ENCODE results near the gene PLEKHG3. TPM values are rescaled to one million over a fixed set of nuclear protein-coding genes. Genes with fewer than 3 reads are reported as not detected.
"Not testable (repeated sequence)": the region's sequence is repeated elsewhere in the genome, so short reads cannot be mapped to it uniquely, and the experiment has no call there.

Gene PLEKHG3
- total RNA-seq (10 to 100 TPM; 12.4 to 58.2 (median 27.3) TPM), total RNA-seq (1.6 to 104 (median 30.8) reads per million in 29 experiments)
- total RNA-seq (2013) = 31.0 TPM

- peak within 1 kb of the TSS; percentile 58 to 68 for H3K4me3 ChIP-seq (ENCODE audit: control insufficient read depth in 1 of 2, extremely low read depth in 1 of 2, low read length in 1 of 2)
- H3K36me3 ChIP-seq (ENCODE audit: control insufficient read depth in 2 of 2, extremely low read depth in 1 of 2, insufficient read depth in 1 of 2, low read length in 1 of 2) = no peaks in the 10 kb centered on the region
- H3K9me3 ChIP-seq = no peaks in the 10 kb centered on the region
- Mint-ChIP-seq H3K27ac (peak within 1 kb of the TSS; percentile 89 to 95), H3K9me3 (no peaks in the 10 kb centered on the region), H3K36me3 (no peaks in the 10 kb centered on the region), H3K4me1 (peaks cover 49 to 70% (median 53%) of the 10 kb centered on the region in 3 donors), H3K4me3 (peak within 1 kb of the TSS; percentile 75 to 85 (median 79)), H3K27me3 (peaks cover 24 to 35% of the 10 kb centered on the region in 2 donors)
- peaks cover 0 to 53% of the 10 kb centered on the region in 2 experiments for H3K27me3 ChIP-seq (replicated peaks in 1 of 2; ENCODE audit: control insufficient read depth in 2 of 2, extremely low read depth in 1 of 2, insufficient read depth in 2 of 2, low read length in 1 of 2)
- ChIA-PET POLR2A (interaction anchor here in 1 of 2 donors (1.0 kb wide), 1 partner anchor 13 kb away, joined by 5 read pairs; no protein-coding TSS in a partner anchor), CTCF (interaction anchor here (0.7 to 1.7 kb wide), 2 partner anchors 17 to 160 kb away, joined by 3 to 5 read pairs; no protein-coding TSS in a partner anchor)
- peaks cover 22 to 67% of the 10 kb centered on the region in 2 experiments for H3K4me1 ChIP-seq (ENCODE audit: control insufficient read depth in 1 of 2, extremely low read depth in 1 of 2, insufficient read depth in 2 of 2, low read length in 2 of 2)
- DNase-seq (peak in 13 of 35 experiments; percentile 16 to 56 (median 32)), ATAC-seq (replicated peaks in 1 of 4) (peak; percentile 18 to 37 (median 24))
- WGBS (ENCODE audit: insufficient coverage) = under 1% methylated on average over 67 of the region's 69 CpGs
- H3K27ac ChIP-seq (ENCODE audit: low read length) = peak within 1 kb of the TSS; percentile 80
Observed at GRCh38 chr14:64704143-64704742, at the start of gene PLEKHG3. Gene PLEKHG3, plus strand, starts transcription at chr14:64704424. Its CDS starts 23,208 bp downstream, at chr14:64727632.

GRCh38 chr14:64654901-64655300 is 49.3 kb upstream of the PLEKHG3 start:
- 93% methylated on average over 9 of the region's 10 CpGs for WGBS (ENCODE audit: insufficient coverage)
- POLR2A ChIA-PET = interaction anchor here (0.5 to 0.7 kb wide), 2 partner anchors 53 to 326 kb away, joined by 3 read pairs; no protein-coding TSS in a partner anchor

GRCh38 chr14:64656986-64657385 is 47.2 kb upstream of the PLEKHG3 start:
- WGBS (ENCODE audit: insufficient coverage) = 78% methylated on average over 4 of the region's 4 CpGs
- ATAC-seq (replicated peaks in 1 of 4) = no peak
- Histone ChIP-seq H3K4me3 (ENCODE audit: control insufficient read depth in 1 of 2, extremely low read depth in 1 of 2, low read length in 1 of 2) (no peak overlapping the region), H3K36me3 (ENCODE audit: control insufficient read depth in 2 of 2, extremely low read depth in 1 of 2, insufficient read depth in 1 of 2, low read length in 1 of 2) (no peaks in the 10 kb centered on the region), H3K4me1 (ENCODE audit: control insufficient read depth in 1 of 2, extremely low read depth in 1 of 2, insufficient read depth in 2 of 2, low read length in 2 of 2) (peaks cover 0 to 6% of the 10 kb centered on the region in 2 experiments), H3K9me3 (no peaks in the 10 kb centered on the region), H3K27me3 (replicated peaks in 1 of 2; ENCODE audit: control insufficient read depth in 2 of 2, extremely low read depth in 1 of 2, insufficient read depth in 2 of 2, low read length in 1 of 2) (peaks cover 0 to 12% of the 10 kb centered on the region in 2 experiments), H3K27ac (ENCODE audit: low read length) (no peak overlapping the region)
- DNase-seq = no peak
- peaks cover 7 to 13% (median 9%) of the 10 kb centered on the region in 3 donors for H3K4me1 Mint-ChIP-seq
- H3K4me3 Mint-ChIP-seq = no peak overlapping the region
- H3K9me3 Mint-ChIP-seq = no peaks in the 10 kb centered on the region
- CTCF ChIA-PET = no interaction called here
- POLR2A ChIA-PET = interaction anchor here in 1 of 2 donors (0.6 kb wide), 2 partner anchors 71 to 246 kb away, joined by 4 to 21 read pairs; no protein-coding TSS in a partner anchor
- H3K27me3 Mint-ChIP-seq = peaks cover 6 to 14% of the 10 kb centered on the region in 2 donors
- no peaks in the 10 kb centered on the region for H3K36me3 Mint-ChIP-seq
- H3K27ac Mint-ChIP-seq = no peak overlapping the region

More at GRCh38 chr14:64654901-64655300, 49.3 kb upstream of the PLEKHG3 start:
- H3K9me3 ChIP-seq = no peaks in the 10 kb centered on the region
- H3K27ac ChIP-seq (ENCODE audit: low read length) = no peak overlapping the region
- H3K9me3 Mint-ChIP-seq = no peaks in the 10 kb centered on the region
- H3K4me1 Mint-ChIP-seq = peaks cover 7 to 13% (median 9%) of the 10 kb centered on the region in 3 donors
- H3K36me3 Mint-ChIP-seq = no peaks in the 10 kb centered on the region
- H3K36me3 ChIP-seq (ENCODE audit: control insufficient read depth in 2 of 2, extremely low read depth in 1 of 2, insufficient read depth in 1 of 2, low read length in 1 of 2) = no peaks in the 10 kb centered on the region
- peaks cover 0 to 11% of the 10 kb centered on the region in 2 experiments for H3K27me3 ChIP-seq (replicated peaks in 1 of 2; ENCODE audit: control insufficient read depth in 2 of 2, extremely low read depth in 1 of 2, insufficient read depth in 2 of 2, low read length in 1 of 2)
- no peak for ATAC-seq (replicated peaks in 1 of 4)
- no peak overlapping the region for H3K4me3 ChIP-seq (ENCODE audit: control insufficient read depth in 1 of 2, extremely low read depth in 1 of 2, low read length in 1 of 2)
- peaks cover 0 to 7% of the 10 kb centered on the region in 2 donors for H3K27me3 Mint-ChIP-seq
- peaks cover 0 to 6% of the 10 kb centered on the region in 2 experiments for H3K4me1 ChIP-seq (ENCODE audit: control insufficient read depth in 1 of 2, extremely low read depth in 1 of 2, insufficient read depth in 2 of 2, low read length in 2 of 2)
- no peak overlapping the region for H3K4me3 Mint-ChIP-seq
- no peak for DNase-seq
- CTCF ChIA-PET = interaction anchor here in 1 of 2 donors (0.6 kb wide), 1 partner anchor 11 kb away, joined by 3 read pairs; no protein-coding TSS in a partner anchor
- H3K27ac Mint-ChIP-seq = no peak overlapping the region

GRCh38 chr14:64658201-64658600 is 46.0 kb upstream of the PLEKHG3 start:
- H3K9me3 ChIP-seq = no peaks in the 10 kb centered on the region
- H3K4me1 Mint-ChIP-seq = peaks cover 7 to 13% (median 9%) of the 10 kb centered on the region in 3 donors
- no peak for ATAC-seq (replicated peaks in 1 of 4)
- H3K4me3 ChIP-seq (ENCODE audit: control insufficient read depth in 1 of 2, extremely low read depth in 1 of 2, low read length in 1 of 2) = no peak overlapping the region
- ChIA-PET POLR2A (no interaction called here), CTCF (interaction anchor here in 1 of 2 donors (0.6 kb wide), 1 partner anchor 232 kb away, joined by 4 read pairs; no protein-coding TSS in a partner anchor)
- no peaks in the 10 kb centered on the region for H3K36me3 Mint-ChIP-seq
- no peaks in the 10 kb centered on the region for H3K36me3 ChIP-seq (ENCODE audit: control insufficient read depth in 2 of 2, extremely low read depth in 1 of 2, insufficient read depth in 1 of 2, low read length in 1 of 2)
- no peak overlapping the region for H3K4me3 Mint-ChIP-seq
- 94% methylated on average over 18 of the region's 35 CpGs for WGBS (ENCODE audit: insufficient coverage)
- peaks cover 6 to 20% of the 10 kb centered on the region in 2 donors for H3K27me3 Mint-ChIP-seq
- H3K27ac Mint-ChIP-seq = no peak overlapping the region
- H3K9me3 Mint-ChIP-seq = no peaks in the 10 kb centered on the region
- H3K27ac ChIP-seq (ENCODE audit: low read length) = no peak overlapping the region
- H3K4me1 ChIP-seq (ENCODE audit: control insufficient read depth in 1 of 2, extremely low read depth in 1 of 2, insufficient read depth in 2 of 2, low read length in 2 of 2) = peaks cover 0 to 6% of the 10 kb centered on the region in 2 experiments
- no peak for DNase-seq
- peaks cover 0 to 16% of the 10 kb centered on the region in 2 experiments for H3K27me3 ChIP-seq (replicated peaks in 1 of 2; ENCODE audit: control insufficient read depth in 2 of 2, extremely low read depth in 1 of 2, insufficient read depth in 2 of 2, low read length in 1 of 2)

- H3K36me3 ChIP-seq (ENCODE audit: control insufficient read depth in 2 of 2, extremely low read depth in 1 of 2, insufficient read depth in 1 of 2, low read length in 1 of 2); H3K9me3 Mint-ChIP-seq; H3K4me1 ChIP-seq (ENCODE audit: control insufficient read depth in 1 of 2, extremely low read depth in 1 of 2, insufficient read depth in 2 of 2, low read length in 2 of 2); POLR2A ChIA-PET; H3K9me3 ChIP-seq; ATAC-seq (replicated peaks in 1 of 4); H3K36me3 Mint-ChIP-seq; H3K27ac ChIP-seq (ENCODE audit: low read length); H3K27ac Mint-ChIP-seq: not testable (repeated sequence)
- peak overlapping the region in 1 of 2 donors; percentile 13 for H3K4me3 ChIP-seq (ENCODE audit: control insufficient read depth in 1 of 2, extremely low read depth in 1 of 2, low read length in 1 of 2)
- DNase-seq = peak in 1 of 35 experiments; percentile 5
- Mint-ChIP-seq H3K27me3 (peaks cover 6 to 22% of the 10 kb centered on the region in 2 donors), H3K4me1 (peaks cover 7 to 13% (median 9%) of the 10 kb centered on the region in 3 donors), H3K4me3 (peak overlapping the region; percentile 42 to 72 (median 65))
- WGBS (ENCODE audit: insufficient coverage) = 6% methylated on average over 7 of the region's 13 CpGs
- CTCF ChIA-PET = interaction anchor here in 1 of 2 donors (0.6 kb wide), 1 partner anchor 232 kb away, joined by 4 read pairs; no protein-coding TSS in a partner anchor
- peaks cover 0 to 16% of the 10 kb centered on the region in 2 experiments for H3K27me3 ChIP-seq (replicated peaks in 1 of 2; ENCODE audit: control insufficient read depth in 2 of 2, extremely low read depth in 1 of 2, insufficient read depth in 2 of 2, low read length in 1 of 2)
Observed at GRCh38 chr14:64658700-64659264, 45.4 kb upstream of the PLEKHG3 start.

GRCh38 chr14:64659366-64659765 is 44.9 kb upstream of the PLEKHG3 start:
- H3K36me3 ChIP-seq (ENCODE audit: control insufficient read depth in 2 of 2, extremely low read depth in 1 of 2, insufficient read depth in 1 of 2, low read length in 1 of 2) = no peaks in the 10 kb centered on the region
- CTCF ChIA-PET = no interaction called here
- peak in 1 of 4 experiments; percentile 32 for ATAC-seq (replicated peaks in 1 of 4)
- peaks cover 0 to 6% of the 10 kb centered on the region in 2 experiments for H3K4me1 ChIP-seq (ENCODE audit: control insufficient read depth in 1 of 2, extremely low read depth in 1 of 2, insufficient read depth in 2 of 2, low read length in 2 of 2)
- Mint-ChIP-seq H3K27ac (no peak overlapping the region), H3K4me1 (peaks cover 2 to 9% (median 9%) of the 10 kb centered on the region in 3 donors), H3K27me3 (peaks cover 6 to 22% of the 10 kb centered on the region in 2 donors), H3K9me3 (no peaks in the 10 kb centered on the region), H3K36me3 (no peaks in the 10 kb centered on the region), H3K4me3 (peak overlapping the region in 2 of 3 donors; percentile 42 to 72)
- H3K27ac ChIP-seq (ENCODE audit: low read length) = no peak overlapping the region
- peak overlapping the region in 1 of 2 donors; percentile 13 for H3K4me3 ChIP-seq (ENCODE audit: control insufficient read depth in 1 of 2, extremely low read depth in 1 of 2, low read length in 1 of 2)
- peaks cover 0 to 16% of the 10 kb centered on the region in 2 experiments for H3K27me3 ChIP-seq (replicated peaks in 1 of 2; ENCODE audit: control insufficient read depth in 2 of 2, extremely low read depth in 1 of 2, insufficient read depth in 2 of 2, low read length in 1 of 2)
- POLR2A ChIA-PET = no interaction called here
- DNase-seq = no peak
- H3K9me3 ChIP-seq = no peaks in the 10 kb centered on the region
- WGBS (ENCODE audit: insufficient coverage) = 100% methylated on average over 1 of the region's 5 CpGs
